ENCODE results near the gene BMPR1A. TPM values are rescaled to one million over a fixed set of nuclear protein-coding genes. Genes with fewer than 3 reads are reported as not detected.

The BMPR1A gene
- polyA plus RNA-seq, 10 donors = 41.3 to 57.3 (median 50.0) TPM

- DNase-seq = peak in 1 of 3 donors; percentile 56
Measured at GRCh38 chr10:86758189-86759072, 2.0 kb downstream of the BMPR1A start.

DNA sequence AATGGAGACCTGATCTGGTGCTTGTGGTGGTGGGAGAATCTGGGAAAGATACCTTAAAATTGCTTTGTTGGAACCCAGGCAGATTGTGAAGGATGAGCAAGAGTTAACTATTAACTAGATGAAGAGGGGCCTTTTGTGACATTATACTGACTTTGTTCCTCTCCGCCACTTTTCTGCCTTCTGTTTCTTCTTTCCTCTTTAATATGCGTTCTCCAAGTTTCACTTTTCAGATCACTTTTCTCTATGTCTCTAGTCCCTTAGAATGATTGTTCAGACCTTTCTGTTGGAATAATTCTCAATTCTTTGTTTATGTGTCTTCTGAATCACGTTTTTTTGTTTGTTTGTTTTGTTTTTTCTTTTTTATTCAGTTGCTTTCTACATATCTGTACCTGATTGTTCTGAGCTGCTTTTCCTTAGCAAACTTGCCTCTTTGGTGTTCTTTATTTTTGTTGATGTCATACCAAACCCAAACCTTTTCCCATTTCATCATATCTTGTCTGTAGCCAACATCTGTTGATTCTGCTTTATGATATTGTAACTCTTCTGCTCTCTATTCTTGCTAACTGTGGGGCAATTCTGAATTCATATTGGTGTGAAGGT is 2.8 kb downstream of the BMPR1A start:
- peak in 1 of 3 donors; percentile 34 for DNase-seq

DNA sequence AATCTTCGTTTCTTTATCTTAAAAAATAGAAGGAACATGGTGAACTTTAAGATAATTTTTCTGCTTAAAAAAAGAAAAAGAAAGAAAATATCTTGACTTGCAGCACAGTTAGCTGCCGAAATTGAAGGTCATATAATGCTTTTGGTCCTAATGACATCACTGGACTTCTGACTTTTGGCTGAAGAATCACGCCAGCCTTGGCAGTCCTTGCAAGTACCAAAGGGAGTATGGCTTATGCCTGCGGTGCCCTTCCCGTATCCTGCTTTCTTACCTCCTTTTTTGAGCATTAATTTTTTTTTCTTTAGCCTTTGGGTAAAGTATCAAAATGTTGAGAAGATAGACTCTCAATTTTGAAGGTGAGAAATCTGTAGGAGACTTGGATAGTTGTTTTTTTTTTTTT is 7.0 kb downstream of the BMPR1A start:
- DNase-seq = no peak

DNA sequence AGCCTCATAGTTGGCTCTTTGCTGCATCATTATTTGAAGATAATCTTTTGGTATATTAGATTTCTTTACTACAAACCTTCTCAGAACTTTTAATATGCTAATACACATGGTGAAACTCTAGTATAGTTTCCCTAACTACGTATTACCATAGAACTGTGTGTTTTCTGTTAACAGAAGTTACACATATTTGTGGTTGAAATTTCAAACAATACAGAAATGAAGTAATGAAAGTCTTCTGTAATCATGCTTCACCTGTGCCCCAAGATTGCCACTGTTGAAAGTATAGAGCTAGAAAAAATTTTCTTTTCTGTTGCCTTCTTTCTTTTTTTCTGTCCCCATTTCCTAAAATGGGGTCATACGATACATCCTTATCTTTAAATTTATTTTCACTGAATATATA is 9.1 kb downstream of the BMPR1A start:
- DNase-seq = no peak

GRCh38 chr10:86768412-86769062 is 12.1 kb downstream of the BMPR1A start:
- no peak for DNase-seq

DNA sequence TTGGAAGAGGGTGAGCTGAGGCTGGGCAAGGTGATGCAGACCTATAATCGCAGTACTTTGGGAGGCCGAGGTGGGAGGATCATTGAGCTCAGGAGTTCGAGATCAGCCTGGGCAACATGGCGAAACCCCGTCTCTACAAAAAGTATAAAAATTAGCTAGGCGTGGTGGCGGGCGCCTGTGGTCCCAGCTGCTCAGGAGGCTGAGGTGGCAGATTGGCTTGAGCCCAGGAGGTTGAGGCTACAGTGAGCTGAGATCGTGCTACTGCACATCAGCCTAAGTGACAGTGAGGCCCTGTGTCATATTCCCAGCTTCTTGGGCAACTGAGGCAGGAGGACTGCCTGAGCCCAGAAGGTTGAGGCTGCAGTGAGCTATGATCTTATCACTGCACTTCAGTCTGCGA is 13.6 kb downstream of the BMPR1A start:
- no peak for DNase-seq

DNA sequence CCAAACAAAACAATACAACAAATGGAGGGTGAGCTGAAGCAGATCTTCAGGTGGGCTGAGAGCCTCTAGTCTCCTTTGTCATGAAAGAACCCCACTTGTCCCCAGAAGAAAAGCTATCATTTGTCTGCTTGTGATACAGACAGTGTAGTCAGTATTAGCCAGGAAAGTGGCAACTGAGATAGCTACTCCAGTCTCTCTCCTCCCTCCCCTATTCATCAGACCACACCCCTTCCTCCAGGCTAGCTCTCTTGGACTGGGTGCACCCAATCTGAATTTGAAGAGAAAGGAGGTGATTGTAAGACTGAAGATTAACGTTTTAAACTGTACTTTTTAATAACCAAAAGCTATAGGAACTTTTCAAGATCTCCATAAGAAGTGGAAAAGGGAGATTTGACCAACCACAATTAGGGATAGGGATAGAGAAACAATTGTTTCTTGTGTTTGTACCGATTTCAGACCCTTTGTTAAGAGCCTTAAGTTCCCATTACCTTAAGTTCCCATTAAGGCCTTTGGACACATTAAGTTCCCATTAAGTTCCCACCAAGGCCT is 14.1 kb downstream of the BMPR1A start:
- DNase-seq = no peak

- peak in 2 of 3 donors; percentile 28 to 53 for DNase-seq
Measured at GRCh38 chr10:86773498-86773897, 17.1 kb downstream of the BMPR1A start.

DNA sequence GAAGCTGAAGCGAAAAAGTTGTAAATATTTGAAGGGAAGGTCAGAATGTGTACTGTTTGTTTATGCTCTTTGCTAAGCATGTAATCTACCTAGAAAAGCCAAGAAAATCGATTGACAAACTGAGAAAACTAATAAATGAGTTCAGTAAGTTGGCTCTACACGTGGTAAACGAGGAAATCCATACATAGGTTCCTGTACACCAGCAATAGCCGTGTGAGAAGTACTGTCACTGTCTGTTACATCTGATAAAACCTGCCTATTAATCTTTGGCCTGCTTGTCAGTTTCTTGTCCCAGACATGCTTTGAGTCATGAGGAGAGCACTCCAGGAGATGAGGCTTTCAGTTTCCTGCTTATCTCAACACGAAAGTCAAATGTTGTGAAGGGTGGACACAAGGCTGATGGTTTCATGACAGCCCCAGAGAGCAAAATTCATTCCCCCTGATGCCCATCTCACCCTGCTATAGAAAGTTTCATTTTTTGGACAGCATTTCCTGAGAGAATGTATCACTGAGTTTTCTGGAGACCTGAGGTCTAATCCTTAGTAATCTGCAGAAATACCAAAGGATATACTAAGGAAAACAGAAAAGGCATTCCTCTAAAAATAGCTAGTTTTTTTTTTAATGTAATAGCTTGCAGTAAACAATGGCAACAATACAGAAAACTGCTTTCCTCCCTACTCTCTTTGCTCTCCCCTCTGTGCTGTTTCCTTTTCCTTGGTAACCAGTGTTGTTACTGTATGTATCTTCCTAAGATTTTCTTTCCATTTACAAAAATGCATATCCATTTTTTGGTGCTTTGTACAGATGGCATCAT is 18.8 kb downstream of the BMPR1A start:
- peak in 1 of 3 donors; percentile 13 for DNase-seq

GRCh38 chr10:86775870-86776180 is 19.4 kb downstream of the BMPR1A start:
- DNase-seq = peak in 1 of 3 donors; percentile 50

- DNase-seq = peak in 1 of 3 donors; percentile 19
Measured at GRCh38 chr10:86779220-86780017, 23.0 kb downstream of the BMPR1A start.

- DNase-seq = peak in 1 of 3 donors; percentile 36
Measured at GRCh38 chr10:86782701-86783418, 26.4 kb downstream of the BMPR1A start.

- no peak for DNase-seq
Measured at GRCh38 chr10:86785037-86785436, 28.6 kb downstream of the BMPR1A start.

- peak in 1 of 3 donors; percentile 11 for DNase-seq
Measured at GRCh38 chr10:86785968-86786367, 29.5 kb downstream of the BMPR1A start.

- DNase-seq = peak in 1 of 3 donors; percentile 29
Measured at GRCh38 chr10:86786368-86786767, 29.9 kb downstream of the BMPR1A start.

DNA sequence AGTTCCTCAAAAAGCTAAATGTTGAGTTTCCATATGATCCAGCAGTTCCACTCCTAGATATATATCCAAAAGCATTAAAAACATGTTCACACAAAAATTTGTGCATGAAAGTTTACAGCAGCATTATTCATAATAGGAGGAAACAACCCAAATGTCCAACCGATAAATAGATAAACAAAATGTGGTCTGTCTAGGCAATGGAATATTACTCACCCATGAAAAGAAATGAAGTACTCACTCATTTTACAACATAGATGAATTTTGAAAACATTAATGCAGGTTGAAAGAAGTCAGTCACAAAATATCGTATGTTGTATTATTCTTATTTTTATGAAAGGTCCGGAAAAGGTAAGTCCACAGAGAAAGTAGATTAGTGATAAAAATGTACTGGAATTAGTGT is 34.0 kb downstream of the BMPR1A start:
- DNase-seq = no peak

- no peak for DNase-seq
Measured at GRCh38 chr10:86792461-86793167, 36.2 kb downstream of the BMPR1A start.

DNA sequence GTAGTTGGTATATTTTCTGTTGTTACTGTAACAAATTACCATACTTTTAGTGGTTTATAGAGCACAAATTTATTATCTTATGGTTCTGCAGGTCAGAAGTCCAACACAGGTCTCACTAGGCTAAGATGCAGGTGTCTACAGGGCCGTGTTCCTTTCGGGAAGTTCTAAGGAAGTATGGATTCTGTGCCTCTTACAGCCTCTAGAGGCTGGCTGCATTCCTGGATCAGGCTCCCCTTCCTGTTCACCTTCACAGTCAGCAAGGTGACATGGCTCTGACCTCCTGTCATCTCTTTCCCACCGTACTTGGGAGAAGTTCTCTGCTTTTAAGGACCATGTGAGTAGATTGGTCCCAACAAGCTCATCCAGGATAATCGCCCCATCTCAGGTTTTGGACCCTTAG is 37.3 kb downstream of the BMPR1A start:
- DNase-seq = no peak

GRCh38 chr10:86795353-86795752 is 38.9 kb downstream of the BMPR1A start:
- DNase-seq = peak in 2 of 3 donors; percentile 63 to 73
